T-helper 2 cell treated with Interferon-gamma antibody and Interleukin-4, amounts not matched to agents 5 μg/mL and 100 μg/mL, for 36 hours (primary cell): ENCODE measurements around the gene VAMP3.

ENCODE experiments used
- DNase-seq: peaks from one replicate; pipeline ENCODE4 v3.0.0; 2021; ENCODE audit warnings: low spot score
- H3K27ac Mint-ChIP-seq: one replicate; pipeline ENCODE4 v1.8.0; 2021; ENCODE audit warnings: mild to moderate bottlenecking, mixed read lengths
- H3K27me3 Mint-ChIP-seq: one replicate; pipeline ENCODE4 v1.8.0; 2021; ENCODE audit warnings: low read depth, mixed read lengths
- H3K36me3 Mint-ChIP-seq: one replicate; pipeline ENCODE4 v1.8.0; 2021; ENCODE audit warnings: low read depth, mixed read lengths
- H3K4me1 Mint-ChIP-seq: one replicate; pipeline ENCODE4 v1.8.0; 2021; ENCODE audit warnings: low read depth, mixed read lengths
- H3K4me3 Mint-ChIP-seq: one replicate; pipeline ENCODE4 v1.8.0; 2022; ENCODE audit warnings: mild to moderate bottlenecking, moderate library complexity, mixed read lengths
- H3K9me3 Mint-ChIP-seq: one replicate; pipeline ENCODE4 v1.8.0; 2021; ENCODE audit warnings: mixed read lengths

Gene VAMP3, protein sequence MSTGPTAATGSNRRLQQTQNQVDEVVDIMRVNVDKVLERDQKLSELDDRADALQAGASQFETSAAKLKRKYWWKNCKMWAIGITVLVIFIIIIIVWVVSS

GRCh38 chr1:7770997-7771822, at the start of gene VAMP3:
VAMP3 (plus strand) TSS chr1:7771296; CDS start chr1:7771384, 88 bp downstream.
- DNase-seq: peak; percentile 82
- H3K27me3 Mint-ChIP-seq: peaks cover 39% of the 10 kb centered on the region
- H3K4me3 Mint-ChIP-seq: peak within 1 kb of the TSS; percentile 92
- H3K36me3 Mint-ChIP-seq: peaks cover 20% of the 10 kb centered on the region
- H3K27ac Mint-ChIP-seq: peak within 1 kb of the TSS; percentile 86
- H3K4me1 Mint-ChIP-seq: peaks cover 15% of the 10 kb centered on the region
- H3K9me3 Mint-ChIP-seq: no peaks in the 10 kb centered on the region

DNA sequence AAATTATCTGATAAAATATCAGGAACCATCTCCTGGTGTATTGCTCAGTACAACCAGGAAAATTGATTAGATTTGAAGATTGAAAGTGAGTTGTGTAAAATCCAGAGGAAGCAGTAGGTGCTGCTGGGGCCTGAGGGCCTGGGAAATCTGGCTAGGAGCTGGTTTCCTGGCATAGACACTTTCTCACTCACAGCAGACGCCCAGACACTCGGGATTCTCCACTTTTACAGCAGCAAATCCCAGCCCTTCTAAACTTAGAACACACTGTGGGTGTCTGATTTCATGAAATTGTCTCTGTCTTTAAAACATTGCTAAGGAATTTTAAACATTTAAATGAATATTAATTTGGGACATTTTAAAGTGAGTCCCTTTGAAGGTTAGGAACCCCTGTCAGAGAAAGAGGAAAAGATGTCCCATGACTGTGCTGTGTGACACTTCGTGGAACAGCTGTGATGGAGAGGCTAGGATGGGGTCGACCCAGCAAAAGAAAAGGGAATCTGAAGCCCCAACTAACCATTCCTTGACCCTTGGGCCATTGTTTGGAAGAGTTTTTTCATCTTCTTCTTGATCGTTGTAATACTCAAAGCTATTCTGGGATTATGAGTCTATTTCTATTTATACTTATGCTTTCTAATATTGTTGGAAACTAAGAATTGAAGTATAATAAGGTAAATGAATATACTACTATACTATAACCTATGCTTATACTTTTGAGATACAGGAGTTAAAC, 49.0 kb upstream of the VAMP3 start:
- no peak for DNase-seq
- H3K27ac Mint-ChIP-seq: no peak overlapping the region
- no peaks in the 10 kb centered on the region for H3K4me1 Mint-ChIP-seq
- no peak overlapping the region for H3K4me3 Mint-ChIP-seq
- H3K9me3 Mint-ChIP-seq: no peaks in the 10 kb centered on the region
- H3K27me3 Mint-ChIP-seq: peaks cover 12% of the 10 kb centered on the region
- H3K36me3 Mint-ChIP-seq: no peaks in the 10 kb centered on the region

DNA sequence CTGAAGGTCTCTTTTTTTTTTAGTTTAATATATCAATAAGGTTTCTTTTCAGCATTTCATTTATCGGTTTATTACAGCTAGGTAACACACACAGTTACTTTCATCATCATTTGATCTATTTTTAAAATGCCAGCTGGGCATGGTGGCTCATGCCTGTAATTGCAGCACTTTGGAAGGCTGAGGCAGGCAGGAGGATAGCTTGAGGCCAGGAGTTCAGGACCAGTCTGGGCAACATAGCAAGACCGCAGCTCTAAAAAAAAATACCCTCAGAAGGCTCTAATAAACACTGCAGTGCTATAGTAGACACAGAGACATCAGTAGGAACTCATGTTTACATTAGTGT, 48.5 kb upstream of the VAMP3 start:
- Mint-ChIP-seq H3K4me1 (no peaks in the 10 kb centered on the region), H3K4me3 (no peak overlapping the region), H3K9me3 (no peaks in the 10 kb centered on the region), H3K27ac (no peak overlapping the region), H3K36me3 (no peaks in the 10 kb centered on the region), H3K27me3 (peaks cover 12% of the 10 kb centered on the region)
- DNase-seq: no peak

DNA sequence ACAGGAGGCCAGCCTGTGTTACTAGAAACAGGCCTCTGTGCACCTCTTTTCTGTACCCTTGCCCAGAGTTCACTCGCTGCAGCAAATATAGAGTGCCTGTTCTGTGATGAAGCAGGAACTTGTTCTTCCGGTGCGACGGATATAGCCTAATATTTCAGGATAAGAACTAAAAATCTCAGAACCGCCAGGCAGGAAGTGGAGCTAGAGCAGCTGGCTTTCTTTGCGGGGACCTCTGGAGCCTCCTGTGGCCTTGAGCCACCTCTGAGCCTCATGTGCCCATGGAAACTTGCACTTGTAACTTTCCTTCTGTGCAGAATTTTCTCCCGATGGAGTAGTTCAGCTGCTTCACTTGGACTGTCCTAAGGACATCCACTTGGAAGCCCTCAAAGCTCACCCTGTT, 44.5 kb upstream of the VAMP3 start:
- Mint-ChIP-seq H3K27me3 (peaks cover 18% of the 10 kb centered on the region), H3K9me3 (no peaks in the 10 kb centered on the region), H3K36me3 (no peaks in the 10 kb centered on the region), H3K4me1 (no peaks in the 10 kb centered on the region), H3K4me3 (no peak overlapping the region), H3K27ac (no peak overlapping the region)
- no peak for DNase-seq

DNA sequence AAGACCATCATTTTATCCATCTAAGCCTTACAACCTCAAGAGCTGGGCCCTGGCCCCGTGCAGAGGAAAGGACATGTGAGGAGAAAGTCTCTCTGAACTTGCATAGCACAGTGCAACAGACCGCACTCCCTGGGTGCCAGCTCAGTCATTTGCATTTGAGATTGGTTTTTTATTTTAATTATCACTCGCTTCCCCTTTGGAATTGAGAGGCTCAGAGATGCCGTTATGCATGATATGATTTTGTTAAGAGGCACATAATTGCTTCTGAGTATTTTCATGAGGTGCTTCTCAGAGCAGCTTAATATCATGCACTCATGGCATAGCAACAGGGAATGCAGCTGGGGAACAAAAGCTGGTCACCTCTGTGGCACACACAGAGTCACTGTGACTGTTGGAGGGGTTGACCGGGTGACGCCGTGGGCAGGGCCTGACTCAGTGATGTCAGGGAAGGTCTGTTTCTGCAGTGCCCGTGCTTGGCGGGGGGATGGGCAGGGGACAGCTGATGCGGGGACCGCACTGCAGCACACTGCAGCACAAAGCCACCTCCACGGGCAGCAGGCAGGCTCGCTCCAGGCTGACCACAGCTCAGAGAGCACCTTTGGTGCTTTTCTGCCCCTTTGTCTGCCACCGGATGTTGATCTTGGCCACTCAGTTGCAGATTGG, 43.2 kb upstream of the VAMP3 start:
- Mint-ChIP-seq H3K36me3 (no peaks in the 10 kb centered on the region), H3K27me3 (peaks cover 16% of the 10 kb centered on the region), H3K27ac (no peak overlapping the region), H3K4me3 (no peak overlapping the region), H3K4me1 (no peaks in the 10 kb centered on the region), H3K9me3 (no peaks in the 10 kb centered on the region)
- no peak for DNase-seq

- no peaks in the 10 kb centered on the region for H3K36me3 Mint-ChIP-seq
- no peak overlapping the region for H3K4me3 Mint-ChIP-seq
- H3K4me1 Mint-ChIP-seq: no peaks in the 10 kb centered on the region
- no peaks in the 10 kb centered on the region for H3K9me3 Mint-ChIP-seq
- peaks cover 14% of the 10 kb centered on the region for H3K27me3 Mint-ChIP-seq
- no peak for DNase-seq
- no peak overlapping the region for H3K27ac Mint-ChIP-seq
These were observed 41.3 kb upstream of the VAMP3 start for GRCh38 chr1:7729761-7730160.

GRCh38 chr1:7732331-7732730, 38.8 kb upstream of the VAMP3 start:
- H3K27ac Mint-ChIP-seq: no peak overlapping the region
- H3K36me3 Mint-ChIP-seq: no peaks in the 10 kb centered on the region
- no peak overlapping the region for H3K4me3 Mint-ChIP-seq
- peaks cover 6% of the 10 kb centered on the region for H3K27me3 Mint-ChIP-seq
- H3K9me3 Mint-ChIP-seq: no peaks in the 10 kb centered on the region
- no peaks in the 10 kb centered on the region for H3K4me1 Mint-ChIP-seq
- DNase-seq: no peak

DNA sequence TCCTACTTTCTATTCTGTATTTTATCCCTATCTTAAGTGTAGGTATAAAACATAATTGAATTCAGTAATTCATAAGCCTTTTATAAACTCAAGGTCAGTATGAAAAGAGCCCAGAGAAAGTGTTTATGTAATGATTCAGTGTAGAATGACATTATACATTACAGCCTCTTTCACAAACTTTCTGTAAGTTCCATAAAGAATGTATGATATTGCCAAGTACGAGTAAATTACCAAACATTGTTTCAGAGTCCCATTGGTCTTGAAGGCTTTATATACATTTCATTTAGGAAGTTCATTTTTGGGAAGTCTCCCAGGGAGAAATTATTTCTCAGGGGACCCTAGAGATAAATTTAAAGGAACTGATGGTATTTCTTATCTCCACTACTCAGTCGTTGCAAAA, 37.8 kb upstream of the VAMP3 start:
- Mint-ChIP-seq H3K27me3 (peaks cover 6% of the 10 kb centered on the region), H3K36me3 (no peaks in the 10 kb centered on the region), H3K27ac (no peak overlapping the region), H3K9me3 (no peaks in the 10 kb centered on the region), H3K4me3 (no peak overlapping the region), H3K4me1 (no peaks in the 10 kb centered on the region)
- DNase-seq: no peak

- H3K27me3 Mint-ChIP-seq: no peaks in the 10 kb centered on the region
- H3K36me3 Mint-ChIP-seq: no peaks in the 10 kb centered on the region
- no peak for DNase-seq
- no peaks in the 10 kb centered on the region for H3K4me1 Mint-ChIP-seq
- H3K9me3 Mint-ChIP-seq: no peaks in the 10 kb centered on the region
- H3K27ac Mint-ChIP-seq: no peak overlapping the region
- no peak overlapping the region for H3K4me3 Mint-ChIP-seq
These were observed 33.1 kb upstream of the VAMP3 start for GRCh38 chr1:7738044-7738443.

GRCh38 chr1:7743346-7743745, 27.8 kb upstream of the VAMP3 start:
- Mint-ChIP-seq H3K27me3 (no peaks in the 10 kb centered on the region), H3K4me3 (no peak overlapping the region)
- no peak for DNase-seq

GRCh38 chr1:7744882-7745281, 26.2 kb upstream of the VAMP3 start:
- DNase-seq: no peak
- H3K27ac Mint-ChIP-seq: no peak overlapping the region
- H3K9me3 Mint-ChIP-seq: no peaks in the 10 kb centered on the region
- H3K36me3 Mint-ChIP-seq: no peaks in the 10 kb centered on the region
- H3K4me3 Mint-ChIP-seq: no peak overlapping the region
- no peaks in the 10 kb centered on the region for H3K4me1 Mint-ChIP-seq
- no peaks in the 10 kb centered on the region for H3K27me3 Mint-ChIP-seq

More at GRCh38 chr1:7743346-7743745, 27.8 kb upstream of the VAMP3 start:
- no peaks in the 10 kb centered on the region for H3K4me1 Mint-ChIP-seq
- H3K27ac Mint-ChIP-seq: no peak overlapping the region
- H3K36me3 Mint-ChIP-seq: no peaks in the 10 kb centered on the region
- H3K9me3 Mint-ChIP-seq: no peaks in the 10 kb centered on the region

GRCh38 chr1:7745783-7746182, 25.3 kb upstream of the VAMP3 start:
- Mint-ChIP-seq H3K27me3 (no peaks in the 10 kb centered on the region), H3K4me1 (no peaks in the 10 kb centered on the region), H3K4me3 (no peak overlapping the region), H3K36me3 (no peaks in the 10 kb centered on the region), H3K9me3 (no peaks in the 10 kb centered on the region), H3K27ac (no peak overlapping the region)
- DNase-seq: no peak

- no peak for DNase-seq
- Mint-ChIP-seq H3K27ac (no peak overlapping the region), H3K4me1 (peaks cover 5% of the 10 kb centered on the region), H3K4me3 (no peak overlapping the region), H3K27me3 (peaks cover 3% of the 10 kb centered on the region), H3K9me3 (no peaks in the 10 kb centered on the region), H3K36me3 (no peaks in the 10 kb centered on the region)
These were observed 23.5 kb upstream of the VAMP3 start for GRCh38 chr1:7747605-7748004.

- peaks cover 18% of the 10 kb centered on the region for H3K27me3 Mint-ChIP-seq
- no peaks in the 10 kb centered on the region for H3K36me3 Mint-ChIP-seq
- no peak for DNase-seq
- H3K27ac Mint-ChIP-seq: no peak overlapping the region
- no peaks in the 10 kb centered on the region for H3K9me3 Mint-ChIP-seq
- H3K4me1 Mint-ChIP-seq: peaks cover 11% of the 10 kb centered on the region
- no peak overlapping the region for H3K4me3 Mint-ChIP-seq
These were observed 22.0 kb upstream of the VAMP3 start for GRCh38 chr1:7749126-7749525.
